Duodenal mucosa (tissue), 2 donors: ENCODE measurements around the gene PPIL6.

Source experiments
- H3K27ac ChIP-seq: one replicate; pipeline ENCODE4 v1.7.0; 2013; ENCODE audit warnings: low read depth, low read length
- H3K27me3 ChIP-seq, 2 donors: one replicate each; pipeline ENCODE4 v1.7.0; 2013; ENCODE audit warnings: low read length in 2 of 2, control low read depth in 1 of 2; ENCODE audit not compliant: insufficient read depth in 2 of 2, control insufficient read depth in 1 of 2
- H3K36me3 ChIP-seq, 2 donors: one replicate each; pipeline ENCODE4 v1.7.0; 2013; ENCODE audit warnings: low read length in 2 of 2, control low read depth in 1 of 2; ENCODE audit not compliant: insufficient read depth in 2 of 2, control insufficient read depth in 1 of 2
- H3K4me1 ChIP-seq, 2 donors: one replicate each; pipeline ENCODE4 v1.7.0; 2013; ENCODE audit warnings: low read length in 2 of 2, control low read depth in 1 of 2; ENCODE audit not compliant: insufficient read depth in 2 of 2, control insufficient read depth in 1 of 2
- H3K4me3 ChIP-seq, 2 donors: one replicate each; pipeline ENCODE4 v1.7.0; 2013; ENCODE audit warnings: low read length in 2 of 2, low read depth in 1 of 2
- H3K9ac ChIP-seq, 2 donors: one replicate each; pipeline ENCODE4 v1.7.0; 2013; ENCODE audit warnings: low read length in 2 of 2, low read depth in 1 of 2
- H3K9me3 ChIP-seq, 2 donors: one replicate each; pipeline ENCODE4 v1.7.0; 2013; ENCODE audit warnings: low read length in 2 of 2, control low read depth in 1 of 2; ENCODE audit not compliant: control insufficient read depth in 1 of 2

Gene PPIL6

DNA sequence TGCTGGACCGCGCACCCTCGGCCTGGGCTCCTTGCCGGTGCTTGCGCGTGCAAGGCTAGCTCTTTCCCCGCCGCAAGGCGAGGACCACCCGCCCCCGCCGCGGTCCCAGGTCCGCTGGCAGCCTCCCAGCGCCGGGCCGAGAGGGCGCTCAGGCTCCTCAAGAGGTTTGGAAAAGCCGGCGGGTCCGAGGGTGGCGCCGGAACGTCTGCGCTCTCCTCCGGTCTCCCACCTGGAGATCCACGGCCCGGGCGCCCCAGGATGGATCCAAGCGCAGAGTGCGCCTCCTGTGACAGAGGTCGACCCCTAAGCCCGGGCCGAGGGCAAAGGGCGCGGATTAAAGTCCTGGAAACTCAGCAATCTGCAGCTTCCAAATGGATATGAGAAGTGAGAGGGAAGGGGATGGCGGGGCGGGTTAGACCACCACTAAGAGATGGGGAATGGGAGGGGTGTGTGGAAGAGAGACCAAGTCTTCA, 15.7 kb upstream of the PPIL6 start:
- Histone ChIP-seq H3K9ac (peak overlapping the region; percentile 32 to 76), H3K4me3 (peak overlapping the region; percentile 70 to 94), H3K27ac (peak overlapping the region; percentile 77), H3K4me1 (peaks cover 35 to 47% of the 10 kb centered on the region in 2 donors), H3K27me3 (no peaks in the 10 kb centered on the region), H3K36me3 (peaks cover 11 to 21% of the 10 kb centered on the region in 2 donors), H3K9me3 (no peaks in the 10 kb centered on the region)

DNA sequence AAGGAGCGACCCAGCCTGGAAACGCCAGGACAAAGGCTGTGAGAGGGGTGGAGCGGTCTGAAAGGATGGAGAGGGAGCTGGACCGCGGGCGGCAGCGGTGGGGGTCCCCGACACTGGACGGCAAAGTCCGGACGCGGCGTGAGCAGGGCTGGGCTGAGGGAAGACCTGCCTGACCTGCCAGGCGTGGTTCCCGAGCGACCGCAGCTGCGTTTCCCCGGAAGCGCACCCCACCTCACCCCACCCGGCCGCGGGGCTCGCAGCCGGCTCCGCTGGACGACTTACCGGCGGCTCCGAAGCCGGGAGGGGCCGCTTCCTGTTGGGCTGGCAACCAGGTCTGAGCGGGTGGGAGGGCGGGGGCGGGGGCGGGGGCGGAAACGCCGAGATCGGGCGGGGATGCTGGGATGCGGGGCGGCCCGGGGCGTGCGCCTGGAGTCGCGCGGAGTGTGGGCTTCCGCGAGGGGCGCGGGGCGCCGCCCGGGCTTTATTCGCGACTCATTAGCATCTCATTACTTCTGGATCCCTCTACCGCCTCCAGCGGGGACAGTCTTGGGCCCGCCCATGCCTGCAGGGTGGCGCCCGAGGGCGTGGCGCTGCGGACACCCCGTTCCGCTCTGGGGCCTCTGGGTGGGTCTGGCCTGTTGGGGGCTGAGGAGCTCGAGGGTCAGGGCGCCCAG, 15.1 kb upstream of the PPIL6 start, which contains the start of gene MICAL1:
Gene MICAL1 (minus strand): TSS at position 336 of the 674 bp plus-strand sequence. CDS start 1,576 bp downstream, outside the sequence.
- peak within 1 kb of the TSS; percentile 85 to 96 for H3K9ac ChIP-seq
- H3K4me1 ChIP-seq, result peaks cover 35 to 47% of the 10 kb centered on the region in 2 donors
- H3K9me3 ChIP-seq, result no peaks in the 10 kb centered on the region
- peaks cover 11 to 22% of the 10 kb centered on the region in 2 donors for H3K36me3 ChIP-seq
- H3K27ac ChIP-seq, result peak within 1 kb of the TSS; percentile 83
- peak within 1 kb of the TSS; percentile 80 to 94 for H3K4me3 ChIP-seq
- no peaks in the 10 kb centered on the region for H3K27me3 ChIP-seq

GRCh38 chr6:109454496-109455436, 14.3 kb upstream of the PPIL6 start:
- no peaks in the 10 kb centered on the region for H3K9me3 ChIP-seq
- H3K27ac ChIP-seq, result peak overlapping the region; percentile 83
- H3K27me3 ChIP-seq, result no peaks in the 10 kb centered on the region

GRCh38 chr6:109453594-109454495, 13.4 kb upstream of the PPIL6 start:
- H3K4me3 ChIP-seq, result peak overlapping the region; percentile 80 to 94
- H3K27ac ChIP-seq, result peak overlapping the region; percentile 45
- H3K9me3 ChIP-seq, result no peaks in the 10 kb centered on the region
- H3K27me3 ChIP-seq, result no peaks in the 10 kb centered on the region
- H3K36me3 ChIP-seq, result peaks cover 11 to 25% of the 10 kb centered on the region in 2 donors
- H3K4me1 ChIP-seq, result peaks cover 29 to 42% of the 10 kb centered on the region in 2 donors
- peak overlapping the region; percentile 85 to 96 for H3K9ac ChIP-seq

More at GRCh38 chr6:109454496-109455436, 14.3 kb upstream of the PPIL6 start:
- Histone ChIP-seq H3K36me3 (peaks cover 11 to 25% of the 10 kb centered on the region in 2 donors), H3K4me1 (peaks cover 35 to 47% of the 10 kb centered on the region in 2 donors), H3K9ac (peak overlapping the region; percentile 85 to 96), H3K4me3 (peak overlapping the region; percentile 80 to 94)

GRCh38 chr6:109453156-109453555, 12.7 kb upstream of the PPIL6 start:
- Histone ChIP-seq H3K4me3 (no peak overlapping the region), H3K27me3 (no peaks in the 10 kb centered on the region), H3K4me1 (peaks cover 25 to 35% of the 10 kb centered on the region in 2 donors), H3K27ac (no peak overlapping the region), H3K9me3 (no peaks in the 10 kb centered on the region), H3K9ac (peak overlapping the region in 1 of 2 donors; percentile 18), H3K36me3 (peaks cover 14 to 25% of the 10 kb centered on the region in 2 donors)

DNA sequence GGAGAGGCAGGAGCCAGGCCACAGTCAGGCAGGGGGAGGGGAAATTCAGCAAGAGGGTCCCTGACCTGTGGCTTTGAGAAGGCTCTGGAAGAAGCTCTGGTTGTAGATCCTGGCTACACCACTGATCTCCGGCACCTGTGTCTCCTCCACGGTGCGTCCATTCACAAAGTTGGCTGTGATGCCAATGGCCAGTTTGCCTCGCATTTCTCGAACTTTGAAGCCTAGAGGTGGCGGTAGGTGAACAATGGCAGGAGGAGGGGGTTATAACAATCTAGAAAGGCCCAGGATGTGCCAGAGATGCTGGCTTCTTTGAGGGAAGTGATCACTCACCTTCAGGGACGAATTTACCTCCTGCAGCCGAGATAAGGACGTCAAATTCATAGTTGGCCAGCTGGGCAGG, 11.8 kb upstream of the PPIL6 start:
- Histone ChIP-seq H3K27ac (no peak overlapping the region), H3K9me3 (no peaks in the 10 kb centered on the region), H3K27me3 (no peaks in the 10 kb centered on the region), H3K9ac (no peak overlapping the region), H3K4me1 (peaks cover 20 to 28% of the 10 kb centered on the region in 2 donors), H3K4me3 (no peak overlapping the region), H3K36me3 (peaks cover 15 to 27% of the 10 kb centered on the region in 2 donors)

DNA sequence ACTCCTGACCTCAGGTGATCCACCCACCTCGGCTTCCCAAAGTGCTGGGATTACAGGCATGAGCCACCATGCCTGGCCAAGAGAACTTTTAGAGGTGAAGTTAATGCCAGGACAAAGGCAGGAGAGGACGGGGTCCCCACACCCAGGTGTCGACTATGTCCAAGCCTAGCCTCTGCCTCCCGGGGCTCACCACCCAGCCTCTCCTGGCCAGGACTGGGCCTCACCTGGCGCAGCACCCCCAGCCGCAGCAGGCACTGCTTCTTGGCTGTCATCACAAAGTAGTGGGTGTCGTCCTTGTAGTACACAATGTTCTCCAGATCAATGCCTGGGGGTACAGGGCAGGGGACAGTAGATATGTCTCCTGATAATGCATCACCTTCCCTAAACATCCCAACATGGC, 10.9 kb upstream of the PPIL6 start:
- H3K27me3 ChIP-seq, result no peaks in the 10 kb centered on the region
- H3K9ac ChIP-seq, result no peak overlapping the region
- H3K4me3 ChIP-seq, result no peak overlapping the region
- peaks cover 18 to 35% of the 10 kb centered on the region in 2 donors for H3K36me3 ChIP-seq
- peaks cover 15 to 20% of the 10 kb centered on the region in 2 donors for H3K4me1 ChIP-seq
- H3K9me3 ChIP-seq, result no peaks in the 10 kb centered on the region
- no peak overlapping the region for H3K27ac ChIP-seq

DNA sequence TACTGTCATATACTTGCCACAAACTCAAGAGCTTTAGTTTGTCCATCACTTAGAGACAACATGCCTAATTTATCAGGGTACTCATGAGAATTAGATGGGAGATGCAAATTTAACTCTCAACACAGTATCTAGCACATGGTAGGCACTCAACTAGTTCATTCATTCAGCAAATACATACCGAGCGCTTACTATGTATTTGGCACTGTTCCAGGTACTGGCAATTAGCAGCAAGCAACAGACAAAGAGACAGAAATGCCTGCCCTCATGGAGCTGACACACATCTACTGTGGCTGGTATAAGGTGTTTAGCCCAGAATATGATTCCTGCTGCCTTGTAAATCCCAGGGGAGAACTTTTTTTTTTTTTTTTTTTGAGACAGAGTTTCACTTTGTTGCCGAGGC, 10.4 kb upstream of the PPIL6 start:
- Histone ChIP-seq H3K9me3 (no peaks in the 10 kb centered on the region), H3K36me3 (peaks cover 20 to 41% of the 10 kb centered on the region in 2 donors), H3K4me3 (no peak overlapping the region), H3K27ac (no peak overlapping the region), H3K9ac (no peak overlapping the region), H3K27me3 (no peaks in the 10 kb centered on the region), H3K4me1 (peaks cover 17 to 18% of the 10 kb centered on the region in 2 donors)
